Measurements from ENCODE around the gene CLTRN.
"Not testable (repeated sequence)": the region's sequence is repeated elsewhere in the genome, so short reads cannot be mapped to it uniquely, and the experiment has no call there.

DNA sequence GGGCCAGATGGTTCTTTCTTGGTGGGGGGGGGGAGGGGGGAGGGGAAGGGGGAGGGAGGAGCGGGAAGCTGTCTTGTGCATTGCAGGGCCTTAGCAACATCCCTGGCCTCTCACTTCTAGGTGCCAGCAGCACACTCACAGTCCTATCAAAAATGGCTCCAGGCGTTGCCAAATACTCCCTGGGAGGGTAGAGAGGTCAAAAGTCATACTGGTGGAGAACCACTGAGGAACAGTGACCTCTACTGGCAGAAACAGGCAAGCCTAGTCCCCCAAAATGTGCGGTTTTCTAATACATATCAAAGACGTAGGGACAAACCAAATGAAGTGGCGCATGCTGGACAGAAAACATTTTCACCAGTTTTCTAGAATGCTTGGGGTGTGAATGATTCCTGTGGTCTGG lies 39.2 kb upstream of the CLTRN start:
- TF ChIP-seq CREM (IDR thresholded peaks at IDR 0.05); CREM (CRISPR knock-in tag; IDR thresholded peaks at IDR 0.05); RFX5 (IDR thresholded peaks at IDR 0.05; ENCODE audit: low read depth, low read length); ATF1 (CRISPR knock-in tag; IDR thresholded peaks at IDR 0.05); ZKSCAN8 (CRISPR knock-in tag; IDR thresholded peaks at IDR 0.05; ENCODE audit: borderline replicate concordance); SP4 (CRISPR knock-in tag; IDR thresholded peaks at IDR 0.05): not testable (repeated sequence)
- TF ChIP-seq, protein P1, sequence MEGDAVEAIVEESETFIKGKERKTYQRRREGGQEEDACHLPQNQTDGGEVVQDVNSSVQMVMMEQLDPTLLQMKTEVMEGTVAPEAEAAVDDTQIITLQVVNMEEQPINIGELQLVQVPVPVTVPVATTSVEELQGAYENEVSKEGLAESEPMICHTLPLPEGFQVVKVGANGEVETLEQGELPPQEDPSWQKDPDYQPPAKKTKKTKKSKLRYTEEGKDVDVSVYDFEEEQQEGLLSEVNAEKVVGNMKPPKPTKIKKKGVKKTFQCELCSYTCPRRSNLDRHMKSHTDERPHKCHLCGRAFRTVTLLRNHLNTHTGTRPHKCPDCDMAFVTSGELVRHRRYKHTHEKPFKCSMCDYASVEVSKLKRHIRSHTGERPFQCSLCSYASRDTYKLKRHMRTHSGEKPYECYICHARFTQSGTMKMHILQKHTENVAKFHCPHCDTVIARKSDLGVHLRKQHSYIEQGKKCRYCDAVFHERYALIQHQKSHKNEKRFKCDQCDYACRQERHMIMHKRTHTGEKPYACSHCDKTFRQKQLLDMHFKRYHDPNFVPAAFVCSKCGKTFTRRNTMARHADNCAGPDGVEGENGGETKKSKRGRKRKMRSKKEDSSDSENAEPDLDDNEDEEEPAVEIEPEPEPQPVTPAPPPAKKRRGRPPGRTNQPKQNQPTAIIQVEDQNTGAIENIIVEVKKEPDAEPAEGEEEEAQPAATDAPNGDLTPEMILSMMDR (CRISPR knock-in tag; IDR thresholded peaks at IDR 0.05): not testable (repeated sequence)
- TF ChIP-seq, protein P2, sequence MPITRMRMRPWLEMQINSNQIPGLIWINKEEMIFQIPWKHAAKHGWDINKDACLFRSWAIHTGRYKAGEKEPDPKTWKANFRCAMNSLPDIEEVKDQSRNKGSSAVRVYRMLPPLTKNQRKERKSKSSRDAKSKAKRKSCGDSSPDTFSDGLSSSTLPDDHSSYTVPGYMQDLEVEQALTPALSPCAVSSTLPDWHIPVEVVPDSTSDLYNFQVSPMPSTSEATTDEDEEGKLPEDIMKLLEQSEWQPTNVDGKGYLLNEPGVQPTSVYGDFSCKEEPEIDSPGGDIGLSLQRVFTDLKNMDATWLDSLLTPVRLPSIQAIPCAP (CRISPR knock-in tag; IDR thresholded peaks at IDR 0.05; ENCODE audit: low read depth): not testable (repeated sequence)

Measured in HepG2 (cell line).